ENCODE data around the gene KAT2B. TPM values are rescaled to one million over a fixed set of nuclear protein-coding genes. Genes with fewer than 3 reads are reported as not detected.
"Not testable (repeated sequence)": the region's sequence is repeated elsewhere in the genome, so short reads cannot be mapped to it uniquely, and the experiment has no call there.

The KAT2B gene
- total RNA-seq, 1 donor from 2014 or later = 12.2 TPM

- no peaks in the 10 kb centered on the region for H3K27me3 Mint-ChIP-seq (ENCODE audit: low read depth)
- DNase-seq (ENCODE audit: low read depth, low spot score) = no peak
- no peak overlapping the region for H3K27ac Mint-ChIP-seq (ENCODE audit: unreplicated experiment)
- H3K4me1 Mint-ChIP-seq = no peaks in the 10 kb centered on the region
- no peak overlapping the region for H3K4me3 Mint-ChIP-seq
- no peaks in the 10 kb centered on the region for H3K36me3 Mint-ChIP-seq (ENCODE audit: low read depth)
- no peaks in the 10 kb centered on the region for H3K9me3 Mint-ChIP-seq
- TF ChIP-seq CTCF (conservative IDR thresholded peaks at IDR 0.05) = no peak
Observed at GRCh38 chr3:20008646-20009045, 31.6 kb upstream of the KAT2B start.

- no peaks in the 10 kb centered on the region for H3K27me3 Mint-ChIP-seq (ENCODE audit: low read depth)
- H3K36me3 Mint-ChIP-seq (ENCODE audit: low read depth) = no peaks in the 10 kb centered on the region
- no peaks in the 10 kb centered on the region for H3K9me3 Mint-ChIP-seq
- no peaks in the 10 kb centered on the region for H3K4me1 Mint-ChIP-seq
- TF ChIP-seq CTCF (conservative IDR thresholded peaks at IDR 0.05) = no peak
- H3K4me3 Mint-ChIP-seq = no peak within 1 kb of the TSS
- no peak within 1 kb of the TSS for H3K27ac Mint-ChIP-seq (ENCODE audit: unreplicated experiment)
- no peak for DNase-seq (ENCODE audit: low read depth, low spot score)
Observed at GRCh38 chr3:20012164-20012563, 28.1 kb upstream of the KAT2B start, which contains the start of gene PP2D1. PP2D1 (minus strand) TSS chr3:20012264; CDS start chr3:20012072, 192 bp downstream.

- Mint-ChIP-seq H3K27ac (ENCODE audit: unreplicated experiment) (no peak overlapping the region), H3K27me3 (ENCODE audit: low read depth) (no peaks in the 10 kb centered on the region), H3K4me1 (no peaks in the 10 kb centered on the region), H3K9me3 (no peaks in the 10 kb centered on the region), H3K36me3 (ENCODE audit: low read depth) (no peaks in the 10 kb centered on the region), H3K4me3 (no peak overlapping the region)
- TF ChIP-seq CTCF (conservative IDR thresholded peaks at IDR 0.05) = no peak
- DNase-seq (ENCODE audit: low read depth, low spot score) = no peak
Observed at GRCh38 chr3:20013396-20013795, 26.9 kb upstream of the KAT2B start.

GRCh38 chr3:20015525-20015924, 24.7 kb upstream of the KAT2B start:
- DNase-seq (ENCODE audit: low read depth, low spot score) = no peak
- Mint-ChIP-seq H3K9me3 (no peaks in the 10 kb centered on the region), H3K36me3 (ENCODE audit: low read depth) (no peaks in the 10 kb centered on the region), H3K27ac (ENCODE audit: unreplicated experiment) (no peak overlapping the region), H3K4me1 (no peaks in the 10 kb centered on the region), H3K4me3 (no peak overlapping the region), H3K27me3 (ENCODE audit: low read depth) (no peaks in the 10 kb centered on the region)
- no peak for TF ChIP-seq CTCF (conservative IDR thresholded peaks at IDR 0.05)

GRCh38 chr3:20016076-20016475, 24.2 kb upstream of the KAT2B start:
- H3K4me1 Mint-ChIP-seq; H3K9me3 Mint-ChIP-seq; H3K27me3 Mint-ChIP-seq (ENCODE audit: low read depth); H3K36me3 Mint-ChIP-seq (ENCODE audit: low read depth); DNase-seq (ENCODE audit: low read depth, low spot score); H3K4me3 Mint-ChIP-seq; H3K27ac Mint-ChIP-seq (ENCODE audit: unreplicated experiment): not testable (repeated sequence)

GRCh38 chr3:20022954-20023622, 17.2 kb upstream of the KAT2B start:
- H3K4me3 Mint-ChIP-seq = no peak overlapping the region
- peaks cover 16% of the 10 kb centered on the region for H3K4me1 Mint-ChIP-seq
- no peaks in the 10 kb centered on the region for H3K36me3 Mint-ChIP-seq (ENCODE audit: low read depth)

More at GRCh38 chr3:20022954-20023622, 17.2 kb upstream of the KAT2B start:
- DNase-seq (ENCODE audit: low read depth, low spot score) = no peak
- H3K9me3 Mint-ChIP-seq = no peaks in the 10 kb centered on the region
- TF ChIP-seq CTCF (conservative IDR thresholded peaks at IDR 0.05) = no peak
- peak overlapping the region; percentile 83 for H3K27ac Mint-ChIP-seq (ENCODE audit: unreplicated experiment)
- H3K27me3 Mint-ChIP-seq (ENCODE audit: low read depth) = no peaks in the 10 kb centered on the region
